GM12878 (cell line): ENCODE measurements around the gene F12.

Experiments used
- EP300 ChIP-seq, 2 experiments: fragments of 150-350 bp in 1 of 2; IDR thresholded peaks; 2 replicates each; pipeline ENCODE4 v1.6.1; 2011 to 2012; ENCODE audit warnings: low read depth in 2 of 2, low read length in 2 of 2, borderline replicate concordance in 1 of 2, improper control_type of control experiment in 1 of 2, inconsistent platforms in 1 of 2; ENCODE audit not compliant: control insufficient read depth in 1 of 2
- TF ChIP-seq, protein P1 (sequence below), 3 experiments: IDR thresholded peaks in 2 of 3; conservative IDR thresholded peaks in 1 of 3; 2 replicates each; pipeline ENCODE4 v1.5.1; 2011; ENCODE audit warnings: low read depth in 3 of 3, low read length in 3 of 3, mild to moderate bottlenecking in 3 of 3, control low read depth in 2 of 3, moderate library complexity in 2 of 3, inconsistent platforms in 1 of 3, mixed read lengths in 1 of 3; ENCODE audit not compliant: control insufficient read depth in 2 of 3, insufficient read depth in 1 of 3; ENCODE audit errors: extremely low read depth in 1 of 3

- TF ChIP-seq, protein P1, sequence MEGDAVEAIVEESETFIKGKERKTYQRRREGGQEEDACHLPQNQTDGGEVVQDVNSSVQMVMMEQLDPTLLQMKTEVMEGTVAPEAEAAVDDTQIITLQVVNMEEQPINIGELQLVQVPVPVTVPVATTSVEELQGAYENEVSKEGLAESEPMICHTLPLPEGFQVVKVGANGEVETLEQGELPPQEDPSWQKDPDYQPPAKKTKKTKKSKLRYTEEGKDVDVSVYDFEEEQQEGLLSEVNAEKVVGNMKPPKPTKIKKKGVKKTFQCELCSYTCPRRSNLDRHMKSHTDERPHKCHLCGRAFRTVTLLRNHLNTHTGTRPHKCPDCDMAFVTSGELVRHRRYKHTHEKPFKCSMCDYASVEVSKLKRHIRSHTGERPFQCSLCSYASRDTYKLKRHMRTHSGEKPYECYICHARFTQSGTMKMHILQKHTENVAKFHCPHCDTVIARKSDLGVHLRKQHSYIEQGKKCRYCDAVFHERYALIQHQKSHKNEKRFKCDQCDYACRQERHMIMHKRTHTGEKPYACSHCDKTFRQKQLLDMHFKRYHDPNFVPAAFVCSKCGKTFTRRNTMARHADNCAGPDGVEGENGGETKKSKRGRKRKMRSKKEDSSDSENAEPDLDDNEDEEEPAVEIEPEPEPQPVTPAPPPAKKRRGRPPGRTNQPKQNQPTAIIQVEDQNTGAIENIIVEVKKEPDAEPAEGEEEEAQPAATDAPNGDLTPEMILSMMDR (IDR thresholded peaks at IDR 0.05 in 2 of 3, conservative IDR thresholded peaks at IDR 0.05 in 1 of 3; ENCODE audit: control insufficient read depth in 2 of 3, extremely low read depth in 1 of 3, insufficient read depth in 1 of 3, low read depth in 3 of 3, low read length in 3 of 3): no peak
- TF ChIP-seq EP300 (IDR thresholded peaks at IDR 0.05; ENCODE audit: borderline replicate concordance in 1 of 2, control insufficient read depth in 1 of 2, low read depth in 2 of 2, low read length in 2 of 2): no peak
Measured at GRCh38 chr5:177359451-177359851, 49.9 kb downstream of the F12 start.
